GM23338 (cell line): ENCODE data around the gene CDKL4. TPM values are rescaled to one million over a fixed set of nuclear protein-coding genes. Genes with fewer than 3 reads are reported as not detected.

Experiments
- ATAC-seq: fragments of 200-7000 bp; cut with Tn5 transposase; 3 replicates; pipeline ENCODE4 v1.9.1; 2020
- DNase-seq: peaks from one replicate; pipeline ENCODE4 v3.0.0-alpha.2; 2015; ENCODE audit warnings: low spot score
- H2AFZ ChIP-seq: fragments of 200-600 bp; sonication (generic); 2 replicates; pipeline ENCODE4 v1.8.0; 2016; ENCODE audit warnings: antibody characterized with exemption, mild to moderate bottlenecking, moderate library complexity
- H3F3A ChIP-seq: fragments of 200-600 bp; sonication (generic); replicated peaks from 2 replicates; pipeline ENCODE4 v1.8.0; 2017; ENCODE audit warnings: antibody characterized with exemption, mixed run types, low read depth
- H3K27ac ChIP-seq: fragments of 200-600 bp; sonication (generic); 2 replicates; pipeline ENCODE4 v1.6.1; 2016; ENCODE audit warnings: low read depth
- H3K27me3 ChIP-seq: fragments of 200-600 bp; sonication (generic); 2 replicates; pipeline ENCODE4 v1.8.0; 2016; ENCODE audit warnings: mild to moderate bottlenecking, mixed run types, moderate library complexity; ENCODE audit not compliant: insufficient read depth
- H3K36me3 ChIP-seq: fragments of 200-600 bp; sonication (generic); 2 replicates; pipeline ENCODE4 v1.8.0; 2016; ENCODE audit warnings: mild to moderate bottlenecking; ENCODE audit not compliant: insufficient read depth
- H3K4me1 ChIP-seq: fragments of 200-600 bp; sonication (generic); 2 replicates; pipeline ENCODE4 v1.8.0; 2016; ENCODE audit warnings: mild to moderate bottlenecking, moderate library complexity; ENCODE audit not compliant: insufficient read depth
- H3K4me2 ChIP-seq: fragments of 200-600 bp; sonication (generic); 2 replicates; pipeline ENCODE4 v1.7.1; 2017; ENCODE audit warnings: mixed run types
- H3K4me3 ChIP-seq: fragments of 200-600 bp; sonication (generic); 2 replicates; pipeline ENCODE4 v1.6.1; 2016; ENCODE audit warnings: mixed run types
- H3K79me2 ChIP-seq: fragments of 200-600 bp; sonication (generic); replicated peaks from 2 replicates; pipeline ENCODE4 v1.8.0; 2017; ENCODE audit warnings: mild to moderate bottlenecking; ENCODE audit not compliant: insufficient read depth
- H3K9me2 ChIP-seq: fragments of 200-600 bp; sonication (generic); 2 replicates; pipeline ENCODE4 v1.8.0; 2017; ENCODE audit not compliant: insufficient read depth
- H4K20me1 ChIP-seq: fragments of 200-600 bp; sonication (generic); replicated peaks from 2 replicates; pipeline ENCODE4 v1.8.0; 2017; ENCODE audit warnings: mild to moderate bottlenecking; ENCODE audit not compliant: insufficient read depth
- H3K27ac Mint-ChIP-seq: 2 replicates; pipeline ENCODE4 v1.8.0; 2020; ENCODE audit warnings: inconsistent platforms, mild to moderate bottlenecking, moderate library complexity, mixed read lengths
- H3K27me3 Mint-ChIP-seq: 3 replicates; pipeline ENCODE4 v1.8.0; 2022; ENCODE audit warnings: low read depth, mild to moderate bottlenecking, moderate library complexity, mixed read lengths, inconsistent platforms; ENCODE audit not compliant: insufficient read depth, poor library complexity
- H3K36me3 Mint-ChIP-seq: 3 replicates; pipeline ENCODE4 v1.8.0; 2021; ENCODE audit warnings: low read depth, mild to moderate bottlenecking, inconsistent platforms, moderate library complexity, mixed read lengths
- H3K4me1 Mint-ChIP-seq: 3 replicates; pipeline ENCODE4 v1.8.0; 2020; ENCODE audit warnings: mild to moderate bottlenecking, inconsistent platforms, mixed read lengths
- H3K4me3 Mint-ChIP-seq: 3 replicates; pipeline ENCODE4 v1.8.0; 2021; ENCODE audit warnings: moderate library complexity, mild to moderate bottlenecking, inconsistent platforms, mixed read lengths
- H3K9me3 Mint-ChIP-seq: 3 replicates; pipeline ENCODE4 v1.8.0; 2020; ENCODE audit warnings: moderate library complexity, mild to moderate bottlenecking, inconsistent platforms, mixed read lengths
- CREB1 ChIP-seq: fragments of 250-450 bp; sonication (Bioruptor Pico); IDR thresholded peaks from 2 replicates; pipeline ENCODE4 v1.5.0; 2020; ENCODE audit warnings: low read depth, mild to moderate bottlenecking, moderate library complexity
- EZH2 ChIP-seq: fragments of 200-600 bp; sonication (generic); IDR thresholded peaks from one replicate; pipeline ENCODE4 v1.8.0; 2017; ENCODE audit warnings: antibody characterized with exemption, mild to moderate bottlenecking, low read depth; ENCODE audit not compliant: unreplicated experiment
- EZH2phosphoT487 ChIP-seq: fragments of 200-600 bp; sonication (generic); IDR thresholded peaks from one replicate; pipeline ENCODE4 v1.8.1; 2018; ENCODE audit warnings: antibody characterized with exemption; ENCODE audit not compliant: unreplicated experiment
- JUNB ChIP-seq: IDR thresholded peaks from one replicate; pipeline ENCODE4 v1.6.1; 2016; ENCODE audit warnings: antibody characterized with exemption; ENCODE audit not compliant: unreplicated experiment
- NANOG ChIP-seq: IDR thresholded peaks from 2 replicates; pipeline ENCODE4 v1.6.1; 2016; ENCODE audit warnings: antibody characterized with exemption, borderline replicate concordance
- POLR2AphosphoS5 ChIP-seq: IDR thresholded peaks from 2 replicates; pipeline ENCODE4 v1.6.1; 2016; ENCODE audit warnings: antibody characterized with exemption, low read depth
- REST ChIP-seq: IDR thresholded peaks from one replicate; pipeline ENCODE4 v1.6.1; 2018; ENCODE audit warnings: antibody characterized with exemption; ENCODE audit not compliant: unreplicated experiment
- STAT1 ChIP-seq: IDR thresholded peaks from one replicate; pipeline ENCODE4 v1.6.1; 2016; ENCODE audit warnings: antibody characterized with exemption; ENCODE audit not compliant: unreplicated experiment
- ZNF114 ChIP-seq: fragments of 250-450 bp; sonication (Bioruptor Pico); IDR thresholded peaks from 2 replicates; pipeline ENCODE4 v1.5.0; 2020; ENCODE audit warnings: mild to moderate bottlenecking, moderate library complexity
- polyA plus RNA-seq: library from polyadenylated mRNA; unstranded; fragments of >200 nt; fragmentation: Nextera tagmentation; extraction: Ambion mirVana; gene quantifications from 2 replicates; pipeline ENCODE4 v1.2.1, GENCODE V29; 2016
- total RNA-seq: library from RNA; depleted of rRNA; stranded (reverse); fragments of >200 nt; shearing (Covaris generic); gene quantifications from 2 replicates; pipeline ENCODE4 v1.2.3, GENCODE V29; 2014
- TF ChIP-seq, protein P1 (sequence below), 2 experiments: fragments of 200-600 bp in 1 of 2; sonication (generic) in 1 of 2; conservative IDR thresholded peaks; 2 replicates each; pipeline versions ENCODE4 v1.5.1 to v1.6.1; 2016 to 2017; ENCODE audit warnings: antibody characterized with exemption in 2 of 2, low read depth in 2 of 2, mild to moderate bottlenecking in 2 of 2, moderate library complexity in 1 of 2
- TF ChIP-seq, protein P2 (sequence below): IDR thresholded peaks from 2 replicates; pipeline ENCODE4 v1.6.1; 2016; ENCODE audit warnings: antibody characterized with exemption
- TF ChIP-seq, protein P3 (sequence below): fragments of 250-450 bp; sonication (Bioruptor Pico); IDR thresholded peaks from 2 replicates; pipeline ENCODE4 v1.5.0; 2020; ENCODE audit warnings: mild to moderate bottlenecking, moderate library complexity

CDKL4 gene
- total and polyA plus RNA-seq, 2 experiments from 2014 or later: 0.24 TPM; not detected in 1

DNA sequence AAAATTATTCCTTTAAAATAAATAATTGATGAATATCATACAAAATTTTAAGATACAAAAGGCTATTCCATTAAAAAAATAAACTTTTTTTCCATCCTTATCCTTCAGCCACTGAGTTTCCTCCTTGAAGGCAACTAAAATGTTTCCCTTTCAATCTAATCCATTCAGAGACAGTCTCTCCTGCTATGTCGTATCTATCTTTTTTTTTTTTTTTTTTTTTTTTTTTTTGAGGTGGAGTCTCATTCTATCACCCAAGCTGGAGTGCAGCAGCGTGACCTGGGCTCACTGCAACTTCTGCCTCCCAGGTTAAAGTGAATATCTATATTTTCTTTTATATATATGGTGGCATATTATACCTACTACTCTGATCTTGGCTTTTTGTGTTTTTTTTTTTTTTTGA is 91.3 kb downstream of the CDKL4 start:
- no peaks in the 10 kb centered on the region for H4K20me1 ChIP-seq
- no peak overlapping the region for H3K4me2 ChIP-seq
- Mint-ChIP-seq H3K27me3 (no peaks in the 10 kb centered on the region), H3K36me3 (no peaks in the 10 kb centered on the region; the same call in 2 of the 3 replicates), H3K4me1 (no peaks in the 10 kb centered on the region; the same call in 1 of the 3 replicates), H3K4me3 (no peak overlapping the region), H3K9me3 (no peaks in the 10 kb centered on the region), H3K27ac (no peak overlapping the region)
- 0 out of 2 replicates have a peak, but pooled peaks cover 6% of the 10 kb centered on the region for H3K9me2 ChIP-seq
- H3F3A ChIP-seq: no peaks in the 10 kb centered on the region
- H3K27me3 ChIP-seq: no peaks in the 10 kb centered on the region
- no peaks in the 10 kb centered on the region for H3K36me3 ChIP-seq
- H3K79me2 ChIP-seq: no peaks in the 10 kb centered on the region
- DNase-seq: no peak
- H2AFZ ChIP-seq: no peak overlapping the region
- H3K4me1 ChIP-seq: peaks cover 4% of the 10 kb centered on the region
- no peak for TF ChIP-seq REST
- TF ChIP-seq JUNB: no peak
- TF ChIP-seq EZH2phosphoT487: no peak
- no peak for TF ChIP-seq NANOG
- TF ChIP-seq, protein P1, sequence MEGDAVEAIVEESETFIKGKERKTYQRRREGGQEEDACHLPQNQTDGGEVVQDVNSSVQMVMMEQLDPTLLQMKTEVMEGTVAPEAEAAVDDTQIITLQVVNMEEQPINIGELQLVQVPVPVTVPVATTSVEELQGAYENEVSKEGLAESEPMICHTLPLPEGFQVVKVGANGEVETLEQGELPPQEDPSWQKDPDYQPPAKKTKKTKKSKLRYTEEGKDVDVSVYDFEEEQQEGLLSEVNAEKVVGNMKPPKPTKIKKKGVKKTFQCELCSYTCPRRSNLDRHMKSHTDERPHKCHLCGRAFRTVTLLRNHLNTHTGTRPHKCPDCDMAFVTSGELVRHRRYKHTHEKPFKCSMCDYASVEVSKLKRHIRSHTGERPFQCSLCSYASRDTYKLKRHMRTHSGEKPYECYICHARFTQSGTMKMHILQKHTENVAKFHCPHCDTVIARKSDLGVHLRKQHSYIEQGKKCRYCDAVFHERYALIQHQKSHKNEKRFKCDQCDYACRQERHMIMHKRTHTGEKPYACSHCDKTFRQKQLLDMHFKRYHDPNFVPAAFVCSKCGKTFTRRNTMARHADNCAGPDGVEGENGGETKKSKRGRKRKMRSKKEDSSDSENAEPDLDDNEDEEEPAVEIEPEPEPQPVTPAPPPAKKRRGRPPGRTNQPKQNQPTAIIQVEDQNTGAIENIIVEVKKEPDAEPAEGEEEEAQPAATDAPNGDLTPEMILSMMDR (conservative IDR thresholded peaks at IDR 0.05; ENCODE audit: low read depth in 2 of 2): no peak
- no peak for TF ChIP-seq EZH2
- TF ChIP-seq, protein P2, sequence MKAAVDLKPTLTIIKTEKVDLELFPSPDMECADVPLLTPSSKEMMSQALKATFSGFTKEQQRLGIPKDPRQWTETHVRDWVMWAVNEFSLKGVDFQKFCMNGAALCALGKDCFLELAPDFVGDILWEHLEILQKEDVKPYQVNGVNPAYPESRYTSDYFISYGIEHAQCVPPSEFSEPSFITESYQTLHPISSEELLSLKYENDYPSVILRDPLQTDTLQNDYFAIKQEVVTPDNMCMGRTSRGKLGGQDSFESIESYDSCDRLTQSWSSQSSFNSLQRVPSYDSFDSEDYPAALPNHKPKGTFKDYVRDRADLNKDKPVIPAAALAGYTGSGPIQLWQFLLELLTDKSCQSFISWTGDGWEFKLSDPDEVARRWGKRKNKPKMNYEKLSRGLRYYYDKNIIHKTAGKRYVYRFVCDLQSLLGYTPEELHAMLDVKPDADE: no peak
- no peak for TF ChIP-seq STAT1
- TF ChIP-seq POLR2AphosphoS5: no peak
- TF ChIP-seq, protein P3, sequence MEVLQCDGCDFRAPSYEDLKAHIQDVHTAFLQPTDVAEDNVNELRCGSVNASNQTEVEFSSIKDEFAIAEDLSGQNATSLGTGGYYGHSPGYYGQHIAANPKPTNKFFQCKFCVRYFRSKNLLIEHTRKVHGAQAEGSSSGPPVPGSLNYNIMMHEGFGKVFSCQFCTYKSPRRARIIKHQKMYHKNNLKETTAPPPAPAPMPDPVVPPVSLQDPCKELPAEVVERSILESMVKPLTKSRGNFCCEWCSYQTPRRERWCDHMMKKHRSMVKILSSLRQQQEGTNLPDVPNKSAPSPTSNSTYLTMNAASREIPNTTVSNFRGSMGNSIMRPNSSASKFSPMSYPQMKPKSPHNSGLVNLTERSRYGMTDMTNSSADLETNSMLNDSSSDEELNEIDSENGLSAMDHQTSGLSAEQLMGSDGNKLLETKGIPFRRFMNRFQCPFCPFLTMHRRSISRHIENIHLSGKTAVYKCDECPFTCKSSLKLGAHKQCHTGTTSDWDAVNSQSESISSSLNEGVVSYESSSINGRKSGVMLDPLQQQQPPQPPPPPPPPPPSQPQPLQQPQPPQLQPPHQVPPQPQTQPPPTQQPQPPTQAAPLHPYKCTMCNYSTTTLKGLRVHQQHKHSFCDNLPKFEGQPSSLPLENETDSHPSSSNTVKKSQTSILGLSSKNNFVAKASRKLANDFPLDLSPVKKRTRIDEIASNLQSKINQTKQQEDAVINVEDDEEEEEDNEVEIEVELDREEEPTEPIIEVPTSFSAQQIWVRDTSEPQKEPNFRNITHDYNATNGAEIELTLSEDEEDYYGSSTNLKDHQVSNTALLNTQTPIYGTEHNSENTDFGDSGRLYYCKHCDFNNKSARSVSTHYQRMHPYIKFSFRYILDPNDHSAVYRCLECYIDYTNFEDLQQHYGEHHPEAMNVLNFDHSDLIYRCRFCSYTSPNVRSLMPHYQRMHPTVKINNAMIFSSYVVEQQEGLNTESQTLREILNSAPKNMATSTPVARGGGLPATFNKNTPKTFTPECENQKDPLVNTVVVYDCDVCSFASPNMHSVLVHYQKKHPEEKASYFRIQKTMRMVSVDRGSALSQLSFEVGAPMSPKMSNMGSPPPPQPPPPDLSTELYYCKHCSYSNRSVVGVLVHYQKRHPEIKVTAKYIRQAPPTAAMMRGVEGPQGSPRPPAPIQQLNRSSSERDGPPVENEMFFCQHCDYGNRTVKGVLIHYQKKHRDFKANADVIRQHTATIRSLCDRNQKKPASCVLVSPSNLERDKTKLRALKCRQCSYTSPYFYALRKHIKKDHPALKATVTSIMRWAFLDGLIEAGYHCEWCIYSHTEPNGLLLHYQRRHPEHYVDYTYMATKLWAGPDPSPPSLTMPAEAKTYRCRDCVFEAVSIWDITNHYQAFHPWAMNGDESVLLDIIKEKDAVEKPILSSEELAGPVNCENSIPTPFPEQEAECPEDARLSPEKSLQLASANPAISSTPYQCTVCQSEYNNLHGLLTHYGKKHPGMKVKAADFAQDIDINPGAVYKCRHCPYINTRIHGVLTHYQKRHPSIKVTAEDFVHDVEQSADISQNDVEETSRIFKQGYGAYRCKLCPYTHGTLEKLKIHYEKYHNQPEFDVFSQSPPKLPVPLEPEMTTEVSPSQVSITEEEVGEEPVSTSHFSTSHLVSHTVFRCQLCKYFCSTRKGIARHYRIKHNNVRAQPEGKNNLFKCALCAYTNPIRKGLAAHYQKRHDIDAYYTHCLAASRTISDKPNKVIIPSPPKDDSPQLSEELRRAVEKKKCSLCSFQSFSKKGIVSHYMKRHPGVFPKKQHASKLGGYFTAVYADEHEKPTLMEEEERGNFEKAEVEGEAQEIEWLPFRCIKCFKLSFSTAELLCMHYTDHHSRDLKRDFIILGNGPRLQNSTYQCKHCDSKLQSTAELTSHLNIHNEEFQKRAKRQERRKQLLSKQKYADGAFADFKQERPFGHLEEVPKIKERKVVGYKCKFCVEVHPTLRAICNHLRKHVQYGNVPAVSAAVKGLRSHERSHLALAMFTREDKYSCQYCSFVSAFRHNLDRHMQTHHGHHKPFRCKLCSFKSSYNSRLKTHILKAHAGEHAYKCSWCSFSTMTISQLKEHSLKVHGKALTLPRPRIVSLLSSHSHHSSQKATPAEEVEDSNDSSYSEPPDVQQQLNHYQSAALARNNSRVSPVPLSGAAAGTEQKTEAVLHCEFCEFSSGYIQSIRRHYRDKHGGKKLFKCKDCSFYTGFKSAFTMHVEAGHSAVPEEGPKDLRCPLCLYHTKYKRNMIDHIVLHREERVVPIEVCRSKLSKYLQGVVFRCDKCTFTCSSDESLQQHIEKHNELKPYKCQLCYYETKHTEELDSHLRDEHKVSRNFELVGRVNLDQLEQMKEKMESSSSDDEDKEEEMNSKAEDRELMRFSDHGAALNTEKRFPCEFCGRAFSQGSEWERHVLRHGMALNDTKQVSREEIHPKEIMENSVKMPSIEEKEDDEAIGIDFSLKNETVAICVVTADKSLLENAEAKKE (CRISPR knock-in tag): no peak
- TF ChIP-seq CREB1: no peak
- TF ChIP-seq ZNF114: no peak
- no peak overlapping the region for H3K27ac ChIP-seq
- no peak overlapping the region for H3K4me3 ChIP-seq
- ATAC-seq: no peak
